Fibroblast of lung (primary cell): ENCODE results near the gene ALDH8A1.

Experiments used
- CTCF ChIP-seq, 2 donors: IDR thresholded peaks in 1 of 2; conservative IDR thresholded peaks in 1 of 2; 1 replicate in 1 of 2; 2 replicates in 1 of 2; pipeline ENCODE4 v1.5.1; 2011 to 2012; ENCODE audit warnings: low read length in 2 of 2, control low read depth in 1 of 2, inconsistent platforms in 1 of 2, low read depth in 1 of 2, mild to moderate bottlenecking in 1 of 2
- EZH2 ChIP-seq: IDR thresholded peaks from 2 replicates; pipeline ENCODE4 v1.5.1; 2012; ENCODE audit warnings: low read length, control low read depth, mild to moderate bottlenecking; ENCODE audit errors: missing control alignments

DNA sequence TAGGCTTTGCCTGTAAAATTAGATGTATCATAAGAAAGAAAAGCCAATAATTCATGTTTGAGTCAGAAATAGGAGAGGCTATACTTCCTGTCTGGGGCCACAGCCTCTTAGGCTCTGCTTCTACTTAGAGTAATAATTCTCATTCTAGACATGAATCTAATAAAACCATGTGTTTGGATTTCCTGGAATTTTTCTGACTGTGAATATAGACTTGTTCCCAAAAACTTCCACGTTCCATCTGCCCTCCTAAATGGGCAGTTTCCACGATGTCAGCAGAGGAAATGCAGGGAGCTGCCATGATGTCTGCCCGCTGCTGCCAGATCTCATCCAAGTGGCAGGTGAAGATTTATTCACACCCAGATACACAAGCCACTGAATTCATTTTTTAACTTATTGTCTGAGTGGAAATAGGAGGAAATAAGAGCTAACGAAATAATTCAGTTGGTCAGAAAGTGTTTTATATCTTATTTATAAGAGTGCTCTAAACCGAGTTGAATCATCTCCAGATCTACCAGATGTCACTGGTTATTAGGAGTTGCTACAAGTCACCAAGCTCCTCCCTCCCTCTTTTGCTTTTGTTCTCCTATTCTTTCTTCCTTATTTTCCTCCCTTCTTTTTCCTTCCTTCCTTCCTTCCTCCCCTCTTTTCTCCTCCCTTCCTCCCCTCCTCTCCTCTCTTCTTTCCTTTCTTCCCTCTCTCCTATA, 69.3 kb downstream of the ALDH8A1 start:
- TF ChIP-seq CTCF (conservative IDR thresholded peaks at IDR 0.05 in 1 of 2, IDR thresholded peaks at IDR 0.05 in 1 of 2; ENCODE audit: low read depth in 1 of 2, low read length in 2 of 2) = no peak
- no peak for TF ChIP-seq EZH2
